ENCODE measurements around the gene EBF3. TPM values are rescaled to one million over a fixed set of nuclear protein-coding genes. Genes with fewer than 3 reads are reported as not detected.

The EBF3 gene
- total and polyA plus RNA-seq, 2 donors (not counting 3 experiments of a cell fraction or from before 2014, with no cell fraction given) = 0.92 to 2.7 TPM

DNA sequence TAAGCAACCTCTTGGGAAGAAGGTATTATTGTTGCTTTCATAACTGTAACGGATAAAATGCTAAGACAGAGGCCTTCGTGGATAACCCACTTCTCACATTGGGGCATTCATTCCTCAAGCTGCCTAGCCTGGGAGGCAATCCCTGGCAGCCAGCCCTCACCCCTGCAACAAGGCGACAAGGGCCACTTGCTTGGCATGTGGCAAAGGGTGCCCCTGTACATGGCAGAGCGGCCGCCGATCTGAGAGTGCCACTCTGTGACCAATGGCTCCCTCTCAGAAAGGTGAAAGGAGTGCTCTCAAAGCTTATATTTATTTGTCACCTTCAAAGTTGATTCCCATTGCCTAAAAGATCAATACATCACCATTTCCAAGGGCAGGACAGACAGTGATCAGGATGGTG is 31.9 kb downstream of the EBF3 start:
- Histone ChIP-seq H3K9ac (replicated peaks; ENCODE audit: extremely low read depth, insufficient read depth, low read length) (no peak overlapping the region), H3K27ac (ENCODE audit: insufficient read depth, low read depth, low read length) (no peak overlapping the region), H3K9me3 (replicated peaks; ENCODE audit: control insufficient read depth, insufficient read depth, low read length) (no peaks in the 10 kb centered on the region), H2AFZ (ENCODE audit: low read depth, low read length) (no peak overlapping the region), H3K4me1 (ENCODE audit: control insufficient read depth, extremely low read depth, insufficient read depth, low read length) (no peaks in the 10 kb centered on the region), H3K79me2 (ENCODE audit: control insufficient read depth, insufficient read depth, low read length) (no peaks in the 10 kb centered on the region), H3K4me3 (replicated peaks in 1 of 3; ENCODE audit: insufficient read depth in 1 of 3, low read depth in 1 of 3, low read length in 3 of 3) (no peak overlapping the region), H3K4me2 (ENCODE audit: insufficient read depth, low read length) (no peak overlapping the region), H3K9me1 (replicated peaks; ENCODE audit: control insufficient read depth, extremely low read depth, insufficient read depth, low read length) (no peaks in the 10 kb centered on the region), H3K27me3 (ENCODE audit: control insufficient read depth in 2 of 2, insufficient read depth in 2 of 2, low read length in 2 of 2) (no peaks in the 10 kb centered on the region), H4K20me1 (replicated peaks; ENCODE audit: control insufficient read depth, extremely low read depth, insufficient read depth, low read length) (no peaks in the 10 kb centered on the region), H3K36me3 (ENCODE audit: control insufficient read depth in 2 of 2, extremely low read depth in 1 of 2, insufficient read depth in 2 of 2, low read length in 2 of 2) (no peaks in the 10 kb centered on the region)
- no peak for DNase-seq (ENCODE audit: low read depth, low spot score)
- POLR2A ChIA-PET = no interaction called here
- dilution Hi-C loops (cut with MboI; ENCODE audit: extremely low pct_ligation_motif_present, low sequenced_read_pairs) = no loop called here
- CTCF ChIA-PET = no interaction called here
- no peak for FAIRE-seq
- TF ChIP-seq GATA2 (IDR thresholded peaks at IDR 0.05; ENCODE audit: insufficient read depth, insufficient read length, low read depth, low read length) (no peak), JUN (IDR thresholded peaks at IDR 0.05; ENCODE audit: borderline replicate concordance, insufficient read depth, insufficient read length, low read depth) (no peak), POLR2A (IDR thresholded peaks at IDR 0.05; ENCODE audit: low read depth, low read length) (no peak), POLR2AphosphoS5 (IDR thresholded peaks at IDR 0.05; ENCODE audit: insufficient read depth, low read depth, low read length) (no peak), EZH2 (IDR thresholded peaks at IDR 0.05; ENCODE audit: borderline replicate concordance, low read depth, low read length, severe bottlenecking) (no peak), MYC (IDR thresholded peaks at IDR 0.05; ENCODE audit: low read depth, low read length) (no peak), FOS (IDR thresholded peaks at IDR 0.05; ENCODE audit: borderline replicate concordance, insufficient read depth, low read length) (no peak)
- TF ChIP-seq, protein P1, sequence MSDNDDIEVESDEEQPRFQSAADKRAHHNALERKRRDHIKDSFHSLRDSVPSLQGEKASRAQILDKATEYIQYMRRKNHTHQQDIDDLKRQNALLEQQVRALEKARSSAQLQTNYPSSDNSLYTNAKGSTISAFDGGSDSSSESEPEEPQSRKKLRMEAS (IDR thresholded peaks at IDR 0.05; ENCODE audit: insufficient read depth, insufficient read length) = no peak
- TF ChIP-seq, protein P2, sequence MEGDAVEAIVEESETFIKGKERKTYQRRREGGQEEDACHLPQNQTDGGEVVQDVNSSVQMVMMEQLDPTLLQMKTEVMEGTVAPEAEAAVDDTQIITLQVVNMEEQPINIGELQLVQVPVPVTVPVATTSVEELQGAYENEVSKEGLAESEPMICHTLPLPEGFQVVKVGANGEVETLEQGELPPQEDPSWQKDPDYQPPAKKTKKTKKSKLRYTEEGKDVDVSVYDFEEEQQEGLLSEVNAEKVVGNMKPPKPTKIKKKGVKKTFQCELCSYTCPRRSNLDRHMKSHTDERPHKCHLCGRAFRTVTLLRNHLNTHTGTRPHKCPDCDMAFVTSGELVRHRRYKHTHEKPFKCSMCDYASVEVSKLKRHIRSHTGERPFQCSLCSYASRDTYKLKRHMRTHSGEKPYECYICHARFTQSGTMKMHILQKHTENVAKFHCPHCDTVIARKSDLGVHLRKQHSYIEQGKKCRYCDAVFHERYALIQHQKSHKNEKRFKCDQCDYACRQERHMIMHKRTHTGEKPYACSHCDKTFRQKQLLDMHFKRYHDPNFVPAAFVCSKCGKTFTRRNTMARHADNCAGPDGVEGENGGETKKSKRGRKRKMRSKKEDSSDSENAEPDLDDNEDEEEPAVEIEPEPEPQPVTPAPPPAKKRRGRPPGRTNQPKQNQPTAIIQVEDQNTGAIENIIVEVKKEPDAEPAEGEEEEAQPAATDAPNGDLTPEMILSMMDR (IDR thresholded peaks at IDR 0.05; ENCODE audit: extremely low read depth in 1 of 2, insufficient read depth in 1 of 2, low read depth in 1 of 2, low read length in 2 of 2) = no peak
- no TSS peak for BruUV-seq (replicated peaks)
- intact Hi-C loops (cut with micrococcal nuclease) = no loop called here
